Measurements from ENCODE around the gene ZNF865. TPM values are rescaled to one million over a fixed set of nuclear protein-coding genes. Genes with fewer than 3 reads are reported as not detected.
"Not testable (repeated sequence)": the region's sequence is repeated elsewhere in the genome, so short reads cannot be mapped to it uniquely, and the experiment has no call there.

The ZNF865 gene
- total RNA-seq: 2.1 TPM
- polyA plus RNA-seq: 13.7 TPM

GRCh38 chr19:55605637-55606470 is at the start of gene ZNF865:
Gene ZNF865, plus strand, starts transcription at chr19:55605647. Its CDS starts 7,972 bp downstream, at chr19:55613619.
- H3K27ac ChIP-seq (ENCODE audit: low read depth): peak within 1 kb of the TSS; percentile 76
- WGBS: under 1% methylated on average over 43 of the region's 44 CpGs
- H3K4me3 ChIP-seq (ENCODE audit: low read depth, low read length): peak within 1 kb of the TSS; percentile 79
- peak; percentile 62 for DNase-seq (ENCODE audit: extremely low spot score)
- H3K4me1 ChIP-seq (ENCODE audit: insufficient read depth): no peaks in the 10 kb centered on the region
- H3K36me3 ChIP-seq (ENCODE audit: insufficient read depth): no peaks in the 10 kb centered on the region

GRCh38 chr19:55559684-55560083 is 45.8 kb upstream of the ZNF865 start:
- DNase-seq (ENCODE audit: extremely low spot score): no peak
- no peaks in the 10 kb centered on the region for H3K4me1 ChIP-seq (ENCODE audit: insufficient read depth)
- H3K36me3 ChIP-seq (ENCODE audit: insufficient read depth): no peaks in the 10 kb centered on the region
- 79% methylated on average over 9 of the region's 9 CpGs for WGBS
- H3K4me3 ChIP-seq (ENCODE audit: low read depth, low read length): no peak overlapping the region
- H3K27ac ChIP-seq (ENCODE audit: low read depth): no peak overlapping the region

- WGBS: 35% methylated on average over 12 of the region's 12 CpGs
- Histone ChIP-seq H3K27ac (ENCODE audit: low read depth) (no peak overlapping the region), H3K4me1 (ENCODE audit: insufficient read depth) (no peaks in the 10 kb centered on the region)
These were observed 42.2 kb upstream of the ZNF865 start for GRCh38 chr19:55563261-55563690.

GRCh38 chr19:55566823-55567222 is 38.6 kb upstream of the ZNF865 start:
- WGBS: 27% methylated on average over 9 of the region's 9 CpGs
- H3K4me1 ChIP-seq (ENCODE audit: insufficient read depth): no peaks in the 10 kb centered on the region
- DNase-seq (ENCODE audit: extremely low spot score): no peak
- no peak overlapping the region for H3K4me3 ChIP-seq (ENCODE audit: low read depth, low read length)
- H3K27ac ChIP-seq (ENCODE audit: low read depth): no peak overlapping the region
- no peaks in the 10 kb centered on the region for H3K36me3 ChIP-seq (ENCODE audit: insufficient read depth)

More at GRCh38 chr19:55563261-55563690, 42.2 kb upstream of the ZNF865 start:
- no peak for DNase-seq (ENCODE audit: extremely low spot score)
- Histone ChIP-seq H3K4me3 (ENCODE audit: low read depth, low read length) (no peak overlapping the region), H3K36me3 (ENCODE audit: insufficient read depth) (no peaks in the 10 kb centered on the region)

- Histone ChIP-seq H3K4me3 (ENCODE audit: low read depth, low read length) (no peak overlapping the region), H3K27ac (ENCODE audit: low read depth) (no peak overlapping the region), H3K4me1 (ENCODE audit: insufficient read depth) (no peaks in the 10 kb centered on the region), H3K36me3 (ENCODE audit: insufficient read depth) (no peaks in the 10 kb centered on the region)
- DNase-seq (ENCODE audit: extremely low spot score): no peak
These were observed 37.6 kb upstream of the ZNF865 start for GRCh38 chr19:55567708-55568328.

- 91% methylated on average over 5 of the region's 5 CpGs for WGBS
- not testable (repeated sequence) for H3K27ac ChIP-seq (ENCODE audit: low read depth); H3K4me3 ChIP-seq (ENCODE audit: low read depth, low read length); DNase-seq (ENCODE audit: extremely low spot score); H3K36me3 ChIP-seq (ENCODE audit: insufficient read depth); H3K4me1 ChIP-seq (ENCODE audit: insufficient read depth)
These were observed 36.0 kb upstream of the ZNF865 start for GRCh38 chr19:55569477-55569876.

- H3K27ac ChIP-seq (ENCODE audit: low read depth); H3K4me1 ChIP-seq (ENCODE audit: insufficient read depth); H3K4me3 ChIP-seq (ENCODE audit: low read depth, low read length); H3K36me3 ChIP-seq (ENCODE audit: insufficient read depth); DNase-seq (ENCODE audit: extremely low spot score): not testable (repeated sequence)
- WGBS: 90% methylated on average over 6 of the region's 6 CpGs
These were observed 31.5 kb upstream of the ZNF865 start for GRCh38 chr19:55573929-55574328.

GRCh38 chr19:55576746-55577145 is 28.7 kb upstream of the ZNF865 start:
- Histone ChIP-seq H3K4me1 (ENCODE audit: insufficient read depth) (no peaks in the 10 kb centered on the region), H3K27ac (ENCODE audit: low read depth) (no peak overlapping the region), H3K4me3 (ENCODE audit: low read depth, low read length) (no peak overlapping the region), H3K36me3 (ENCODE audit: insufficient read depth) (peaks cover 3% of the 10 kb centered on the region)
- no peak for DNase-seq (ENCODE audit: extremely low spot score)
- 90% methylated on average over 5 of the region's 5 CpGs for WGBS

GRCh38 chr19:55578031-55578760 is 27.3 kb upstream of the ZNF865 start:
- H3K4me1 ChIP-seq (ENCODE audit: insufficient read depth): no peaks in the 10 kb centered on the region
- H3K36me3 ChIP-seq (ENCODE audit: insufficient read depth): peaks cover 3% of the 10 kb centered on the region
- no peak for DNase-seq (ENCODE audit: extremely low spot score)
- H3K4me3 ChIP-seq (ENCODE audit: low read depth, low read length): no peak overlapping the region
- 95% methylated on average over 83 of the region's 83 CpGs for WGBS
- H3K27ac ChIP-seq (ENCODE audit: low read depth): no peak overlapping the region

- H3K4me1 ChIP-seq (ENCODE audit: insufficient read depth): no peaks in the 10 kb centered on the region
- H3K27ac ChIP-seq (ENCODE audit: low read depth): no peak overlapping the region
- peak overlapping the region; percentile 69 for H3K4me3 ChIP-seq (ENCODE audit: low read depth, low read length)
- DNase-seq (ENCODE audit: extremely low spot score): no peak
- H3K36me3 ChIP-seq (ENCODE audit: insufficient read depth): peaks cover 3% of the 10 kb centered on the region
- 94% methylated on average over 90 of the region's 90 CpGs for WGBS
These were observed 26.4 kb upstream of the ZNF865 start for GRCh38 chr19:55578761-55579747.

- no peak for DNase-seq (ENCODE audit: extremely low spot score)
- 9% methylated on average over 20 of the region's 20 CpGs for WGBS
- peaks cover 3% of the 10 kb centered on the region for H3K36me3 ChIP-seq (ENCODE audit: insufficient read depth)
These were observed 25.5 kb upstream of the ZNF865 start for GRCh38 chr19:55579766-55580621.

GRCh38 chr19:55580628-55581144 is 24.8 kb upstream of the ZNF865 start, which contains the start of gene ZNF579:
Gene ZNF579, minus strand, starts transcription at chr19:55580848. Its CDS starts 1,209 bp downstream, at chr19:55579639.
- WGBS: 1% methylated on average over 24 of the region's 24 CpGs
- Histone ChIP-seq H3K4me3 (ENCODE audit: low read depth, low read length) (peak within 1 kb of the TSS; percentile 69), H3K27ac (ENCODE audit: low read depth) (peak within 1 kb of the TSS; percentile 77), H3K4me1 (ENCODE audit: insufficient read depth) (no peaks in the 10 kb centered on the region), H3K36me3 (ENCODE audit: insufficient read depth) (peaks cover 3% of the 10 kb centered on the region)
- DNase-seq (ENCODE audit: extremely low spot score): no peak

More at GRCh38 chr19:55579766-55580621, 25.5 kb upstream of the ZNF865 start:
- Histone ChIP-seq H3K4me1 (ENCODE audit: insufficient read depth) (no peaks in the 10 kb centered on the region), H3K4me3 (ENCODE audit: low read depth, low read length) (peak overlapping the region; percentile 69), H3K27ac (ENCODE audit: low read depth) (peak overlapping the region; percentile 77)

Measured in urinary bladder (tissue), 4 donors.